ENCODE data around the gene GRIA3. TPM values are rescaled to one million over a fixed set of nuclear protein-coding genes. Genes with fewer than 3 reads are reported as not detected.

Gene GRIA3
- total RNA-seq, 1 experiment from 2014 or later, result 3.8 TPM

DNA sequence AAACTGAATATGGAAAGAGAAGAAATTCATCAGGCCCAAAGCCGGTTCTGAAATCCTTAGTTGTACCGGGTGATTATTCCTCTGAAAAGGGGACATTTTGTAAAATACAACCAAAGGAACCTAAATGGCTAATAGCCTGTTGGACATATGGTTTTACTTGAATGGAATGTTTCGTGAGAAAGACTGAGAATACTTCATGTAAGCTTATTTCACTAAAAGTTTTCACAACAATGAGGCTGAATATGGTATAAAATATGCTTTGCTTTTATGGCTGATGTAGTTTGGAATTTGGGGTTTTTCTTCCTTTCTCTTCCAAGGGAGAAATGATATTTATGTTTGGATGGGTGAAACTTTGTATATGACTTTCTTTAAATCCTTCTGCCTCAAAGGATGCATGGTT is 2.7 kb downstream of the GRIA3 start:
- H3K27me3 Mint-ChIP-seq (ENCODE audit: low read depth), result peaks cover 48% of the 10 kb centered on the region
- POLR2A ChIA-PET, result no interaction called here

More for the DNA sequence above, 2.7 kb downstream of the GRIA3 start:
- DNase-seq (ENCODE audit: low spot score), result no peak
- Mint-ChIP-seq H3K36me3 (no peaks in the 10 kb centered on the region), H3K9me3 (no peaks in the 10 kb centered on the region), H3K4me3 (no peak overlapping the region), H3K4me1 (peaks cover 43% of the 10 kb centered on the region), H3K27ac (no peak overlapping the region)
- no peak for ATAC-seq
- CTCF ChIA-PET, result interaction anchor here (0.6 to 1.0 kb wide), 2 partner anchors 155 to 263 kb away, joined by 3 read pairs; no protein-coding TSS in a partner anchor
- TF ChIP-seq, protein P1, sequence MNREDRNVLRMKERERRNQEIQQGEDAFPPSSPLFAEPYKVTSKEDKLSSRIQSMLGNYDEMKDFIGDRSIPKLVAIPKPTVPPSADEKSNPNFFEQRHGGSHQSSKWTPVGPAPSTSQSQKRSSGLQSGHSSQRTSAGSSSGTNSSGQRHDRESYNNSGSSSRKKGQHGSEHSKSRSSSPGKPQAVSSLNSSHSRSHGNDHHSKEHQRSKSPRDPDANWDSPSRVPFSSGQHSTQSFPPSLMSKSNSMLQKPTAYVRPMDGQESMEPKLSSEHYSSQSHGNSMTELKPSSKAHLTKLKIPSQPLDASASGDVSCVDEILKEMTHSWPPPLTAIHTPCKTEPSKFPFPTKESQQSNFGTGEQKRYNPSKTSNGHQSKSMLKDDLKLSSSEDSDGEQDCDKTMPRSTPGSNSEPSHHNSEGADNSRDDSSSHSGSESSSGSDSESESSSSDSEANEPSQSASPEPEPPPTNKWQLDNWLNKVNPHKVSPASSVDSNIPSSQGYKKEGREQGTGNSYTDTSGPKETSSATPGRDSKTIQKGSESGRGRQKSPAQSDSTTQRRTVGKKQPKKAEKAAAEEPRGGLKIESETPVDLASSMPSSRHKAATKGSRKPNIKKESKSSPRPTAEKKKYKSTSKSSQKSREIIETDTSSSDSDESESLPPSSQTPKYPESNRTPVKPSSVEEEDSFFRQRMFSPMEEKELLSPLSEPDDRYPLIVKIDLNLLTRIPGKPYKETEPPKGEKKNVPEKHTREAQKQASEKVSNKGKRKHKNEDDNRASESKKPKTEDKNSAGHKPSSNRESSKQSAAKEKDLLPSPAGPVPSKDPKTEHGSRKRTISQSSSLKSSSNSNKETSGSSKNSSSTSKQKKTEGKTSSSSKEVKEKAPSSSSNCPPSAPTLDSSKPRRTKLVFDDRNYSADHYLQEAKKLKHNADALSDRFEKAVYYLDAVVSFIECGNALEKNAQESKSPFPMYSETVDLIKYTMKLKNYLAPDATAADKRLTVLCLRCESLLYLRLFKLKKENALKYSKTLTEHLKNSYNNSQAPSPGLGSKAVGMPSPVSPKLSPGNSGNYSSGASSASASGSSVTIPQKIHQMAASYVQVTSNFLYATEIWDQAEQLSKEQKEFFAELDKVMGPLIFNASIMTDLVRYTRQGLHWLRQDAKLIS (CRISPR knock-in tag; IDR thresholded peaks at IDR 0.05; ENCODE audit: borderline replicate concordance), result no peak
- TF ChIP-seq, protein P2, sequence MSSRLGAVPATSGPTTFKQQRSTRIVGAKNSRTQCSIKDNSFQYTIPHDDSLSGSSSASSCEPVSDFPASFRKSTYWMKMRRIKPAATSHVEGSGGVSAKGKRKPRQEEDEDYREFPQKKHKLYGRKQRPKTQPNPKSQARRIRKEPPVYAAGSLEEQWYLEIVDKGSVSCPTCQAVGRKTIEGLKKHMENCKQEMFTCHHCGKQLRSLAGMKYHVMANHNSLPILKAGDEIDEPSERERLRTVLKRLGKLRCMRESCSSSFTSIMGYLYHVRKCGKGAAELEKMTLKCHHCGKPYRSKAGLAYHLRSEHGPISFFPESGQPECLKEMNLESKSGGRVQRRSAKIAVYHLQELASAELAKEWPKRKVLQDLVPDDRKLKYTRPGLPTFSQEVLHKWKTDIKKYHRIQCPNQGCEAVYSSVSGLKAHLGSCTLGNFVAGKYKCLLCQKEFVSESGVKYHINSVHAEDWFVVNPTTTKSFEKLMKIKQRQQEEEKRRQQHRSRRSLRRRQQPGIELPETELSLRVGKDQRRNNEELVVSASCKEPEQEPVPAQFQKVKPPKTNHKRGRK (CRISPR knock-in tag; IDR thresholded peaks at IDR 0.05; ENCODE audit: borderline replicate concordance), result no peak
- TF ChIP-seq, protein P3, sequence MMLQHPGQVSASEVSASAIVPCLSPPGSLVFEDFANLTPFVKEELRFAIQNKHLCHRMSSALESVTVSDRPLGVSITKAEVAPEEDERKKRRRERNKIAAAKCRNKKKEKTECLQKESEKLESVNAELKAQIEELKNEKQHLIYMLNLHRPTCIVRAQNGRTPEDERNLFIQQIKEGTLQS (CRISPR knock-in tag; conservative IDR thresholded peaks at IDR 0.05), result no peak
- TF ChIP-seq, protein P4, sequence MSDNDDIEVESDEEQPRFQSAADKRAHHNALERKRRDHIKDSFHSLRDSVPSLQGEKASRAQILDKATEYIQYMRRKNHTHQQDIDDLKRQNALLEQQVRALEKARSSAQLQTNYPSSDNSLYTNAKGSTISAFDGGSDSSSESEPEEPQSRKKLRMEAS (CRISPR knock-in tag; IDR thresholded peaks at IDR 0.05), result no peak
- TF ChIP-seq MYBL2 (CRISPR knock-in tag; IDR thresholded peaks at IDR 0.05), result no peak
- TF ChIP-seq, protein P5, sequence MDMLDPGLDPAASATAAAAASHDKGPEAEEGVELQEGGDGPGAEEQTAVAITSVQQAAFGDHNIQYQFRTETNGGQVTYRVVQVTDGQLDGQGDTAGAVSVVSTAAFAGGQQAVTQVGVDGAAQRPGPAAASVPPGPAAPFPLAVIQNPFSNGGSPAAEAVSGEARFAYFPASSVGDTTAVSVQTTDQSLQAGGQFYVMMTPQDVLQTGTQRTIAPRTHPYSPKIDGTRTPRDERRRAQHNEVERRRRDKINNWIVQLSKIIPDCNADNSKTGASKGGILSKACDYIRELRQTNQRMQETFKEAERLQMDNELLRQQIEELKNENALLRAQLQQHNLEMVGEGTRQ (CRISPR knock-in tag; IDR thresholded peaks at IDR 0.05), result no peak
- no peak for TF ChIP-seq CBFB (CRISPR knock-in tag; IDR thresholded peaks at IDR 0.05; ENCODE audit: low read depth)
- no peak for TF ChIP-seq ZNF138 (CRISPR knock-in tag; conservative IDR thresholded peaks at IDR 0.05)
- TF ChIP-seq RELA (CRISPR knock-in tag; IDR thresholded peaks at IDR 0.05; ENCODE audit: borderline replicate concordance), result no peak
- TF ChIP-seq, protein P6, sequence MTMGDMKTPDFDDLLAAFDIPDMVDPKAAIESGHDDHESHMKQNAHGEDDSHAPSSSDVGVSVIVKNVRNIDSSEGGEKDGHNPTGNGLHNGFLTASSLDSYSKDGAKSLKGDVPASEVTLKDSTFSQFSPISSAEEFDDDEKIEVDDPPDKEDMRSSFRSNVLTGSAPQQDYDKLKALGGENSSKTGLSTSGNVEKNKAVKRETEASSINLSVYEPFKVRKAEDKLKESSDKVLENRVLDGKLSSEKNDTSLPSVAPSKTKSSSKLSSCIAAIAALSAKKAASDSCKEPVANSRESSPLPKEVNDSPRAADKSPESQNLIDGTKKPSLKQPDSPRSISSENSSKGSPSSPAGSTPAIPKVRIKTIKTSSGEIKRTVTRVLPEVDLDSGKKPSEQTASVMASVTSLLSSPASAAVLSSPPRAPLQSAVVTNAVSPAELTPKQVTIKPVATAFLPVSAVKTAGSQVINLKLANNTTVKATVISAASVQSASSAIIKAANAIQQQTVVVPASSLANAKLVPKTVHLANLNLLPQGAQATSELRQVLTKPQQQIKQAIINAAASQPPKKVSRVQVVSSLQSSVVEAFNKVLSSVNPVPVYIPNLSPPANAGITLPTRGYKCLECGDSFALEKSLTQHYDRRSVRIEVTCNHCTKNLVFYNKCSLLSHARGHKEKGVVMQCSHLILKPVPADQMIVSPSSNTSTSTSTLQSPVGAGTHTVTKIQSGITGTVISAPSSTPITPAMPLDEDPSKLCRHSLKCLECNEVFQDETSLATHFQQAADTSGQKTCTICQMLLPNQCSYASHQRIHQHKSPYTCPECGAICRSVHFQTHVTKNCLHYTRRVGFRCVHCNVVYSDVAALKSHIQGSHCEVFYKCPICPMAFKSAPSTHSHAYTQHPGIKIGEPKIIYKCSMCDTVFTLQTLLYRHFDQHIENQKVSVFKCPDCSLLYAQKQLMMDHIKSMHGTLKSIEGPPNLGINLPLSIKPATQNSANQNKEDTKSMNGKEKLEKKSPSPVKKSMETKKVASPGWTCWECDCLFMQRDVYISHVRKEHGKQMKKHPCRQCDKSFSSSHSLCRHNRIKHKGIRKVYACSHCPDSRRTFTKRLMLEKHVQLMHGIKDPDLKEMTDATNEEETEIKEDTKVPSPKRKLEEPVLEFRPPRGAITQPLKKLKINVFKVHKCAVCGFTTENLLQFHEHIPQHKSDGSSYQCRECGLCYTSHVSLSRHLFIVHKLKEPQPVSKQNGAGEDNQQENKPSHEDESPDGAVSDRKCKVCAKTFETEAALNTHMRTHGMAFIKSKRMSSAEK (CRISPR knock-in tag; IDR thresholded peaks at IDR 0.05; ENCODE audit: borderline replicate concordance), result no peak
- no peak for TF ChIP-seq ATF1 (CRISPR knock-in tag; IDR thresholded peaks at IDR 0.05)
- TF ChIP-seq JAZF1 (CRISPR knock-in tag; IDR thresholded peaks at IDR 0.05), result no peak
- TF ChIP-seq, protein P7, sequence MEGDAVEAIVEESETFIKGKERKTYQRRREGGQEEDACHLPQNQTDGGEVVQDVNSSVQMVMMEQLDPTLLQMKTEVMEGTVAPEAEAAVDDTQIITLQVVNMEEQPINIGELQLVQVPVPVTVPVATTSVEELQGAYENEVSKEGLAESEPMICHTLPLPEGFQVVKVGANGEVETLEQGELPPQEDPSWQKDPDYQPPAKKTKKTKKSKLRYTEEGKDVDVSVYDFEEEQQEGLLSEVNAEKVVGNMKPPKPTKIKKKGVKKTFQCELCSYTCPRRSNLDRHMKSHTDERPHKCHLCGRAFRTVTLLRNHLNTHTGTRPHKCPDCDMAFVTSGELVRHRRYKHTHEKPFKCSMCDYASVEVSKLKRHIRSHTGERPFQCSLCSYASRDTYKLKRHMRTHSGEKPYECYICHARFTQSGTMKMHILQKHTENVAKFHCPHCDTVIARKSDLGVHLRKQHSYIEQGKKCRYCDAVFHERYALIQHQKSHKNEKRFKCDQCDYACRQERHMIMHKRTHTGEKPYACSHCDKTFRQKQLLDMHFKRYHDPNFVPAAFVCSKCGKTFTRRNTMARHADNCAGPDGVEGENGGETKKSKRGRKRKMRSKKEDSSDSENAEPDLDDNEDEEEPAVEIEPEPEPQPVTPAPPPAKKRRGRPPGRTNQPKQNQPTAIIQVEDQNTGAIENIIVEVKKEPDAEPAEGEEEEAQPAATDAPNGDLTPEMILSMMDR (IDR thresholded peaks at IDR 0.05), result no peak
